ENCODE measurements around the gene TNIK. TPM values are rescaled to one million over a fixed set of nuclear protein-coding genes. Genes with fewer than 3 reads are reported as not detected.

TNIK gene
- total and polyA plus RNA-seq, 2 of the 4 experiments (the other 2 are of a cell fraction), result 3.4 to 6.3 TPM

GRCh38 chr3:171330938-171331337, 129.3 kb downstream of the TNIK start:
- dilution Hi-C loops (cut with HindIII; ENCODE audit: low sequenced_read_pairs, unreplicated experiment), result no loop called here
- no peak overlapping the region for H3K4ac ChIP-seq (ENCODE audit: low read depth, low read length)
- no peak overlapping the region for H2BK120ac ChIP-seq (ENCODE audit: low read depth, low read length)
- H3K23ac ChIP-seq (ENCODE audit: low read depth, low read length), result no peak overlapping the region
- no peaks in the 10 kb centered on the region for H3K9me1 ChIP-seq (ENCODE audit: insufficient read depth, low read length)
- CTCF ChIA-PET, result no interaction called here
- H2BK15ac ChIP-seq (ENCODE audit: low read depth, low read length), result no peak overlapping the region
- H3K9me3 ChIP-seq (ENCODE audit: control insufficient read depth, insufficient read depth, low read length), result no peaks in the 10 kb centered on the region
- H4K20me1 ChIP-seq (ENCODE audit: insufficient read depth, low read length), result no peaks in the 10 kb centered on the region; the same call in 1 of the 2 replicates
- H3K4me1 ChIP-seq (ENCODE audit: control insufficient read depth, insufficient read depth, low read length), result no peaks in the 10 kb centered on the region
- no peak overlapping the region for H3K9ac ChIP-seq (ENCODE audit: low read depth, low read length)
- no peak overlapping the region for H4K8ac ChIP-seq (ENCODE audit: low read depth in 2 of 2, low read length in 2 of 2)
- no peak overlapping the region for H2AFZ ChIP-seq (replicated peaks; ENCODE audit: low read length, poor library complexity)
- no TSS peak for BruUV-seq (replicated peaks)
- no peak overlapping the region for H2BK20ac ChIP-seq (ENCODE audit: low read depth, low read length)
- no peak overlapping the region for H2AK5ac ChIP-seq (ENCODE audit: low read depth, low read length)
- no peak overlapping the region for H2BK5ac ChIP-seq (ENCODE audit: low read depth, low read length, poor library complexity, severe bottlenecking)
- H3K4me3 ChIP-seq (ENCODE audit: insufficient read depth, low read depth, low read length), result no peak overlapping the region
- no peaks in the 10 kb centered on the region for H3K36me3 ChIP-seq (ENCODE audit: control insufficient read depth, insufficient read depth, low read length)
- H4K91ac ChIP-seq (ENCODE audit: insufficient read depth, low read depth, low read length), result no peak overlapping the region
- no peaks in the 10 kb centered on the region for H3K79me1 ChIP-seq (ENCODE audit: low read depth in 1 of 2, low read length in 2 of 2)
- no peak overlapping the region for H4K5ac ChIP-seq (ENCODE audit: low read depth, low read length)
- H3K56ac ChIP-seq (ENCODE audit: extremely low read depth, insufficient read depth, low read length), result no peak overlapping the region
- DNase-seq (no peak), ATAC-seq (ENCODE audit: low read depth) (no peak)
- H3K27ac ChIP-seq (ENCODE audit: insufficient read depth, low read length), result no peak overlapping the region
- TF ChIP-seq MXI1 (IDR thresholded peaks at IDR 0.05; ENCODE audit: borderline replicate concordance, low read depth, low read length) (no peak), NFE2L2 (IDR thresholded peaks at IDR 0.05; ENCODE audit: low read depth, low read length) (no peak), USF2 (IDR thresholded peaks at IDR 0.05; ENCODE audit: low read depth, low read length) (no peak), RAD21 (IDR thresholded peaks at IDR 0.05; ENCODE audit: low read length) (no peak), RCOR1 (IDR thresholded peaks at IDR 0.05; ENCODE audit: insufficient replicate concordance, low read length) (no peak), FOS (IDR thresholded peaks at IDR 0.05; ENCODE audit: low read depth, low read length) (no peak), RFX5 (IDR thresholded peaks at IDR 0.05; ENCODE audit: low read depth, low read length) (no peak), POLR2A (IDR thresholded peaks at IDR 0.05; ENCODE audit: low read depth, low read length) (no peak), ELK1 (IDR thresholded peaks at IDR 0.05; ENCODE audit: borderline replicate concordance, low read depth, low read length) (no peak), CHD1 (IDR thresholded peaks at IDR 0.05; ENCODE audit: low read depth, low read length) (no peak), CTCF (conservative IDR thresholded peaks at IDR 0.05; ENCODE audit: low read depth, low read length) (no peak), MAZ (IDR thresholded peaks at IDR 0.05; ENCODE audit: borderline replicate concordance, low read depth, low read length) (no peak), BHLHE40 (IDR thresholded peaks at IDR 0.05; ENCODE audit: low read depth, low read length) (no peak), MAFK (IDR thresholded peaks at IDR 0.05; ENCODE audit: low read depth, low read length) (no peak), CEBPB (IDR thresholded peaks at IDR 0.05; ENCODE audit: low read depth, low read length) (no peak), SMC3 (IDR thresholded peaks at IDR 0.05; ENCODE audit: low read depth, low read length) (no peak)
- H3K27me3 ChIP-seq (ENCODE audit: control insufficient read depth, insufficient read depth, low read length), result peaks cover 2% of the 10 kb centered on the region; the same call in 1 of the 2 replicates
- H3K18ac ChIP-seq (ENCODE audit: low read depth, low read length), result no peak overlapping the region
- no peak overlapping the region for H2AK9ac ChIP-seq (replicated peaks; ENCODE audit: low read depth, low read length, poor library complexity)
- no CpG with 5 or more reads among the region's 3 CpGs for WGBS, 2 experiments (ENCODE audit: extremely low coverage in 2 of 2, insufficient read length in 1 of 2)
- POLR2A ChIA-PET (ENCODE audit: unreplicated experiment), result no interaction called here
- no peak overlapping the region for H3K14ac ChIP-seq (replicated peaks; ENCODE audit: low read depth, low read length)
- in situ Hi-C loops (cut with MboI; ENCODE audit: low sequenced_read_pairs), result no loop called here
- intact Hi-C loops (cut with micrococcal nuclease), result no loop called here
- H3K4me2 ChIP-seq (ENCODE audit: low read depth, low read length), result no peak overlapping the region

Measured in IMR-90 (cell line).